ENCODE measurements around the gene AIG1. TPM values are rescaled to one million over a fixed set of nuclear protein-coding genes. Genes with fewer than 3 reads are reported as not detected.
A peak's percentile ranks its signal among the peaks of the same experiment; 100 is the strongest.
"Not testable (repeated sequence)": the region's sequence is repeated elsewhere in the genome, so short reads cannot be mapped to it uniquely, and the experiment has no call there.

Gene AIG1
- total RNA-seq, 1 donor from 2014 or later: 24.9 TPM

DNA sequence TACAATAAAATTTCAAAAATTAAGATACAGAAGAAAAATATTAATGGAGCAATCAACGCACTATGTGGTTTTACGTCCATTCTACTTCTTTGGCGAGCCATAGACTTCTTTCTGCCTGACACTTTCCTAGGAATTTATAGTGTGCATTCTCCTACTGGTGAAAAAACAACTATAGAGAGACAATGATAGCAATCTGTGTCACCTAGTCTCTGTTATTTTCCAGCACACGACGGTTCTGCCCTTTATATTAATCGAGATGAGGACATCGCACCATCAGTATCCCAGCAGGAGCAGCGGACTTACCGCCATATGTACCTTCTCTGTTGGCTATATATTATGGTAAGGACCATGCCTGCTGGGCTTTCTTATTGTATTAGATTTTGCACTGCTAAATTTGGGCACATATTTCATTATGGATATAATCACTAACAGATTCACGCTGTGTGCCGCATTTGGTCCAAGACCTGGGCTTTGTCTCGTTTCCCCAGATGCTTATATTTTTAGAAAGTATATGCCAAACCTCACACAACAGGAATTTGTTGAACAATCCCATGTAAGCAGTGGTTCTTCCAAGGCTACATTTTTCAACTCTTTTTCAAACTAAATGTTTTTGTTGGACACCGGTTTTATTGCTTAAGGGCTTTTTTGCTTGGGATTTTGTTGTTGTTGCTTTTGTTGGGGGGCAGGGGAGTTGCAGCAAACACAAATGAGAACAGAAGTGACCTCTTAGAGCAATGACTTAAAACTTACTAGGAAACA is 223.4 kb downstream of the AIG1 start:
- no peak for ATAC-seq

- ATAC-seq: peak; percentile 89
These were observed 225.6 kb downstream of the AIG1 start for GRCh38 chr6:143286251-143286795.

DNA sequence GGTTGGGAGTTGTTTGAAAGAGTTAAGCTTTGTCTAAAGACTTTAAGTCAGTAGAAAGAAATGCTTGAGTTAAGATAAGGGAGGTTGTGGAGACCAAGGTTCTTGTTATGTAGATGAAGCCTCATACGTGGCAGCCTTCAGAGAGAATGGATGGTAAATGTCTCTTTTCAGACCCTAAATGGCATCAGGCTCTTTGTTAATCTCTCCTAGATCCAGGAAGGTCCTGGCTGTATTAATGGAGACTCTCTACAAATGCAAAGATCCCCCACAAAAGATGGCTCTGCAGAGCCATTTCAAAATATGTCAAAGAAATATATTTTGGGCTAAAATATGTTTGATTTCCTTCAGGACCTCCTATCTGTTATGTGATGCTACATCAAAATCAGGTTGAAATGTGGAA is 228.2 kb downstream of the AIG1 start:
- ATAC-seq: no peak

DNA sequence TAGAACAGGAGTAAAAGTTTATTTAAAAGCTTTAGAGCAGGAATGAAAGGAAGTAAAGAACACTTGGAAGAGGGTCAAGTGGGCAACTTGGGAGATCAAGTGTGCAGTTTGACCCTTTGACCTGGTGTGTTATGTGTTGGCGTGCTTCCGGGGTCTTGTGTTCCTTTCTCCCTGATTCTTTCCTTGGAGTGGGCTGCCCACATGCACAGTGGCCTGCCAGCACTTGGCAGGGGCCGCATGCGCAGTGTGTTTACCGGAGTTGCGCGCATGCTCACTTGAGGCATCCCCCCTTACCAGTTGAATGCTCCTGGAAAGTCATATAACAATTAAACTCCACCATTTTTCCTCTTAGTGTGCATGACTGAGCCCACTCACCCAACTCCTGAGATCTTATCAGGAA is 229.5 kb downstream of the AIG1 start:
- ATAC-seq: no peak

- no peak for ATAC-seq
These were observed 232.8 kb downstream of the AIG1 start for GRCh38 chr6:143293523-143293922.

DNA sequence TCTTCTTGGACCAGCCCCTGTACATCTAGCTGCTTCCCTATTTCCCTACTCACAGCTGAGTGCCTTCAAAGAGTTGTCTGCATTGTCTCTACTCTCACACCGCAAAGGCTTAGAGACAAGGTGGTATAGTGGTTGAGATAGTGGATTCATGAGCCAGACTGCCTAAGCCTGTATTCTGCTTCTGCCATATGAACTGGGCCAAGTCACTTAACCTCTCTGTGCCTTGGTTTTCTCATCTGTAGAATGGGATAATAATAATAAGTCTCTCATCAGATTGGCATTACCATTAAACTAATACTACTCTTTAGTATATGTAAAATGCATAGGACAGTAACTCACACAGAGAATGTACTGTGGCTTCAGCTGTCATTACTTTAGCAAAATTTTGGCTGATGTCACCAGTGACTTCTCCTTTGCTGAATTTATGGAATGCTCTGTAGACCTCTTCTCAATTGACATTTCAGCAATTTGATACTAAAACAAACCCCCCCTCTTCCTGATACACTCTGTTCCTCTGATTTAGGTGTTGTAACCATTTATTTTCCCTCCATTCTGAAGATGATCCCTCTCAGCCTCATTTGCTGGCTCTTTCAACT is 233.7 kb downstream of the AIG1 start:
- no peak for ATAC-seq

GRCh38 chr6:143295932-143296331 is 235.2 kb downstream of the AIG1 start:
- no peak for ATAC-seq

DNA sequence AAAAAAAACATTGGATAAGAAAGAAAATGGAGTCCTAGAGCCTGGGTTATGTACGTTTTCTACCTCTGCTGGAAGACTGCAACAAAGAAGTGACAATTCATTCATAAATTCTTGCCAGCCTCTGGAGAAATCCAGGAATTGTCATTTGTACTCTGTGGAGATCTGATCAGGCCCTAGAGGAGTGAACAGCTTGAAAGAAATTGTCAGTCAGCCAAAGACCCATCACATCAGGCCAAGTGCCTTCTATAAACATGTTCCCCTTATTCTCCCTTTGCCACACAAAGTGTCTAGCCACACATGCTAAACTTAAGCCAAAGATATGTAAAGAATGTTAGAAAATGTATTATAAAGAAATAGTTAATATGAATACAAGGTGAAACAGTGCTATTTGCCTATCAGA is 237.4 kb downstream of the AIG1 start:
- ATAC-seq: no peak

DNA sequence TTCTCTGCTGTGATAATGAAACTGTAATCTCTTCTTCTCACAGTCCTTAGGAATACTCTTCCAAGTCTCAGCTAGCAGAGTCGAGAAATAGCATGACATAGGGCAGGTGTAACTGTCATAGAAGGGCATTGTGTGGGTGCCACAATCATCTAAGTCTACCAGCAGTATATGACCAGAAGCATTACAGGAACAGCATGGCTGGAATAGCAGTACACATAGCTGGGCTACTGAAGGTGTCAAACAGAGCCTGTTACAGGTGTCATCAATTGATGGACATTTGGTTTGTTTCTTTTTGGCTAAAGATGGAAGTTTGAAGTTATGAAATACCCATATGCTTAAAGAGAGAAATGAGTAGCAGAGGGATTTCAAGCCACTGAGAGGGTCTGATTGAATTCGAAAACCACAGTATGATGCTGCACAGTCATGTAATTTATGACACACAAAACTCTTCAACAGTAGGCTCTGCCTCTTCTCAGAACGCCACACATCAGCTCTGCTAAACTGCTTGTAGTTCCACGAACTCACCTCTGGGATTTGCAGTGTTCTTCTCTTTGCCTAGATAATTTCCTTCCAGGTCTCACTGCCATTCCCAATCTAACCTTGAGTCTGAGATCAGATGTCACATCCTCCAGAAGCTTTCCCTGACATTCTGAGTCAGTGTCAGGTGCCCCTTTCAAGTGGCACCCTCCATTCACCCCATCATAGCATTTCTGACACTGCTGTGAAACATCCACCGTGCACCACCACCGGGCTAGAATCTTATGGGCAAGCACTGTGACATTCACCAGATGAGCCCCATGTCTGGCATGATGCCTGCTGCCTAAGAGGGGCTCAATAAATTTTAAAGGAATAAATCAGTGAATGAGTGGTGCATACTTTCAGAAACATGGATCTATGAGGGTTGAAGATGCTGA is 238.8 kb downstream of the AIG1 start:
- ATAC-seq: no peak

DNA sequence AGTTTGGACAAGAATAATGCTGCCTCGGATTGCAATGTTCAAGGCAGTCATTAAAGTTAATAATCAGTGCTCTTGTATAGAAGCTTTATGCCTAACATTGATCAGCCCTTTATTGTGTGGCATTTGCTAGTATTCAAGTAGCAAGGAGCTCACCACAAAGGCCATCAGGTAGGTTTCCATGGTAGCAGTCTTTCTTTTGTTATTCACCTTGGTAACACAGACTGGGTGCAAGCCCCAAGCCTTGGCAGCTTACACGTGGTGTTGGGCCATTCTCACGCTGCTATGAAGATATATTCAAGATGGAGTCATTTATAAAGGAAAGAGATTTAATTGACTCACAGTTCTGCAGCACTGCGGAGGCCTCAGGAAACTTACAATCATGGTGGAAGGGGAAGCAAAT is 240.5 kb downstream of the AIG1 start:
- no peak for ATAC-seq

DNA sequence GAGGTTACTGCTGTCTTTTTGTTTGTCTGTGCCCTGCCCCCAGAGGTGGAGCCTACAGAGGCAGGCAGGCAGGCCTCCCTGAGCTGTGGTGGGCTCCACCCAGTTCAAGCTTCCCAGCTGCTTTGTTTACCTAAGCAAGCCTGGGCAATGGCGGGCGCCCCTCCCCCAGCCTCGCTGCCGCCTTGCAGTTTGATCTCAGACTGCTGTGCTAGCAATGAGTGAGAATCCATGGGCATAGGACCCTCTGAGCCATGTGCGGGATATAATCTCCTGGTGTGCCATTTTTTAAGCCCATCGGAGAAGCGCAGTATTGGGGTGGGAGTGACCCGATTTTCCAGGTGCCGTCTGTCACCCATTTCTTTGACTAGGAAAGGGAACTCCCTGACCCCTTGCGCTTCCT is 247.1 kb downstream of the AIG1 start:
- ATAC-seq: not testable (repeated sequence)

- ATAC-seq: no peak
These were observed 252.5 kb downstream of the AIG1 start for GRCh38 chr6:143313163-143313562.

DNA sequence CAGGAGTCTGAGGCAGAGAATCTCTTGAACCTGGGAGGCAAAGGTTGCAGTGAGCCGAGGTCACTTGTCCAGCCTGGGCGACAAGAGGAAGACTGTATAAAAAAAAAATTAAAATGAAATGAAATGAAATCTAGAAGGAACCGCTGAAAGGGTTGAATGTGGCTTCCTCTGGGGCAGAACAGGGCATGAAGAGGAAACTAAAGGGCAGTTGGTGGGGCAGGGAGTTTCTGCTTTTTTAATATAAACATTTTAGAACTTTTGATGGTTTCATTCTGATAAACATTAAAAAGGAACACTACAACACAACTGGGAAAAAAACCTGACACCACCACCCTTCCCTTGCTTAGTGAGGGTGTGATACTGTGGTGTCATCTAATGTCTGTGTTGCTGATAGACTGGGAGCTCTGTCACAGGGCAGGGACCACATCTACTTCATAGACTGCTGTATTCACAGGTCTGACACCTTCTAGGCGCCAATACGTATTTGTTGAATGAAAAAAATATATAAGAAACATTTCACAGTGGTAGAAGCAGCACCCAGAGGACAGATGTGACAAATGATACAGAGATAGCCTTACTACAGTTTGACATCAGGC is 260.9 kb downstream of the AIG1 start:
- no peak for ATAC-seq

GRCh38 chr6:143322386-143322785 is 261.7 kb downstream of the AIG1 start:
- ATAC-seq: no peak

DNA sequence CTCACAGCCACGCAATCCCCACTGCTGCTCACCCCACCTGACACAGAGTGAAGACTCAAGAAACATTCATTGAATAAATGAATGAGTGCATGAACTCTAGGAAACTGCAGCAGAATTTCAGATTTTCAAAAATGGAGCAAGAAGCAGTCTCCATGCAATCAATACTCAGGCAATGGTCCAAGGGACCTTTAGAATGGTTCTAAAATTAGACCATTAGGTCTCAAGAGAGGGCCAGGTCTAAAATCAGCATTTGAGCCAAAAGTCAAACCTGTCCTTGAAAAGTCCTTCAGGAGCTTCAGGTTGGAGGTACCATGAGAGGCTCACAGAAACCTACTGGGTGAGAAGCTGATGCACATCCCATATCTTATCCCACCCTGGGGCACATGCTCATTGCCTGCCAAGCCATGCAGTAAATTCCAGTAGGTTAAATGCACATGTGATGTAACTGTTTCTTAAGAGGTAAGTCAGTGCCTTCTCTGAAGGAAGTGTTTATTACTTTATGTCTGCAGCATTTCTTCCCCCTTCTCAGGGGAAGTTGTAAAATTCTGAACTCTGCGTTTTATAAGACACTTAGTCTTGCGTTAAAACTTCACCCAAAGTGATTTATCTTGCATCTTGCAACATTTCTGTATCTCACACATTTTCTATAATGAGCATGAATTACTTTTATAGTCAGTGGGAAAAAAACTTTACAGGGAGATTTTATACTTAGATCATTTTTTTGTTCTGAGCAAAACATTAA is 263.2 kb downstream of the AIG1 start:
- no peak for ATAC-seq

- ATAC-seq: no peak
These were observed 264.9 kb downstream of the AIG1 start for GRCh38 chr6:143325379-143326140.

- ATAC-seq: peak; percentile 85
These were observed 268.2 kb downstream of the AIG1 start for GRCh38 chr6:143328876-143329275.

- peak; percentile 32 for ATAC-seq
These were observed 268.6 kb downstream of the AIG1 start for GRCh38 chr6:143329323-143329722.

GRCh38 chr6:143331362-143331761 is 270.7 kb downstream of the AIG1 start:
- no peak for ATAC-seq

DNA sequence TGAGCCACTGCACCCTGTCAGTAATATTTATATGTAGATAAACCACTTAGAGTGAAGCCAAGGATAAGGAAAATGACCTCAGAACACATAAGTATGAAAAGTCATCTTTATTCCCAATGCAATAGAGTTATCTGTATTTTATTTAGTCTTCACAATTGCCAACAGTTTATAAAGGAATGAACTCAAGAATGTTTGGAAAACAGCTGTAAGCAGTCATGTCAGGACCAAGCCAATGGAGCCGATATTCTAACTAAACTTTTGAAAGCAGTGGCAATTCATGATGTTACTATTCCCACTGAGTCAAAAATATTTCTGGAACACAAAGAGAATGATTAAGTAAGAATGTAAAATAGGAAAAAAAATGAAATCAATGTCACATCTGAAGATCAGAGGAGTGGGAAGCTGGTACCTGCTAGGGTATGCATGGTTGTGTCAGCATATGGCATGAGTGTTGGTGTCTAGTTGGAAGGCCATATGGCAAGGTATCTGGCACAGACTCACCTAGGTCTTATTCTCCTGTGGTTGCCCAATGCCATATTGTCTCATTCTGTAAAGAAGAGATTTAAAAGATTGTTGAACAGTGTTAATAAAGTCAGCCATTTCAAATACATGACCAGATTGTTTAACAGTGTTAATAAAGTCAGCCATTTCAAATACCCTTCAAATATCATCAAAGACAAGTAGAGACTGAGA is 271.6 kb downstream of the AIG1 start:
- ATAC-seq: no peak

GRCh38 chr6:143333081-143333480 is 272.4 kb downstream of the AIG1 start:
- peak; percentile 89 for ATAC-seq
